ENCODE data around the gene DYNLT2B. TPM values are rescaled to one million over a fixed set of nuclear protein-coding genes. Genes with fewer than 3 reads are reported as not detected.
"Not testable (repeated sequence)": the region's sequence is repeated elsewhere in the genome, so short reads cannot be mapped to it uniquely, and the experiment has no call there.

DYNLT2B gene
- total RNA-seq (1 to 10 TPM; 4.8 to 6.8 TPM), total RNA-seq (0.53 to 0.93 reads per million in 2 donors)

GRCh38 chr3:196317687-196318467 lies at the start of gene DYNLT2B:
TSS of gene DYNLT2B (minus strand) at chr3:196318240. CDS start at chr3:196318152, 88 bp downstream.
- Mint-ChIP-seq H3K36me3 (ENCODE audit: low read depth) (no peaks in the 10 kb centered on the region), H3K4me3 (peak within 1 kb of the TSS; percentile 96), H3K27ac (peak within 1 kb of the TSS; percentile 94), H3K4me1 (peaks cover 7% of the 10 kb centered on the region), H3K27me3 (no peaks in the 10 kb centered on the region)
- peak; percentile 89 for ATAC-seq
- H3K9me3 ChIP-seq (ENCODE audit: control insufficient read depth, low read length, poor library complexity, severe bottlenecking): no peaks in the 10 kb centered on the region
- peak; percentile 83 to 86 (median 85) for DNase-seq

DNA sequence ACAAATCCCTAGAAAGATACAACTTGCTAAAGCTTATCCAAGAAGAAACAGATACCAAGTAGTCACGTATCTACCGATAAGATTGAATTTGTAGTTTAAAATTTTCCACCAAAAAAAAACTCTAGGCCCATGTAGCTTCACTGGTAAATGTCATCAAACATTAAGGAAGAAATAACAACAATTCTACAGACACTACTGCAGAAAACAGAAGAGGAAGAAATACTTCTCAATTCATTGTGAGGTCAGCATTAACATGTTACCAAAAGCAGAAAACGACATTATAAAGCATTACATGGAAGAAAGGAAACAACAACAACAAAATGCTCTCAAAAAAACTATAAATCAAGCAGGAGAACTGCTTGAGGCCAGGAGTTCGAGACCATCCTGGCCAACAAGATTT lies 47.7 kb upstream of the DYNLT2B start:
- no peaks in the 10 kb centered on the region for H3K9me3 ChIP-seq (ENCODE audit: control insufficient read depth, low read length, poor library complexity, severe bottlenecking)
- no peak for ATAC-seq
- Mint-ChIP-seq H3K27me3 (no peaks in the 10 kb centered on the region), H3K4me1 (peaks cover 9% of the 10 kb centered on the region), H3K27ac (no peak overlapping the region), H3K36me3 (ENCODE audit: low read depth) (peaks cover 16% of the 10 kb centered on the region), H3K4me3 (no peak overlapping the region)
- no peak for DNase-seq

GRCh38 chr3:196360586-196360985 lies 42.5 kb upstream of the DYNLT2B start:
- Mint-ChIP-seq H3K27me3 (no peaks in the 10 kb centered on the region), H3K4me1 (peaks cover 13% of the 10 kb centered on the region), H3K36me3 (ENCODE audit: low read depth) (peaks cover 26% of the 10 kb centered on the region), H3K27ac (peak overlapping the region; percentile 59), H3K4me3 (no peak overlapping the region)
- ATAC-seq: no peak
- DNase-seq: no peak
- no peaks in the 10 kb centered on the region for H3K9me3 ChIP-seq (ENCODE audit: control insufficient read depth, low read length, poor library complexity, severe bottlenecking)

DNA sequence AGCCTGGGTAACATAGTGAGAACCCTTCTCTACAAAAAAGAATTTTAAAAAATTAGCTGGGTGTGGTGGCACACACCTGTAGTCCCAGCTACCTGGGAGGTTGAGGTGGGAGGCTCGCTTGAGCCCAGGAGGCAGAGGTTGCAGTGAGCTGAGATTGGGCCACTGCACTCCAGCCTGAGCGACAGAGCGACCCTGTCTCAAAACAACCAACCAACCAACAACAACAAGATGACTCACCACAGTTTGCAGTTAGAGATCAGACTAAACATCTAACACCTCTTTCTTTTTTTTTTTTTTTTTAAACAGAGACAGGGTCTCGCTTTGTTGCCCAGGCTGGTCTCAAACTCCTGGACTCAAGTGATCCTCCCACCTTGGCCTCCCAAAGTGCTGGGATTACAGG lies 40.5 kb upstream of the DYNLT2B start:
- not testable (repeated sequence) for H3K27me3 Mint-ChIP-seq; DNase-seq; H3K9me3 ChIP-seq (ENCODE audit: control insufficient read depth, low read length, poor library complexity, severe bottlenecking); H3K4me3 Mint-ChIP-seq; ATAC-seq; H3K27ac Mint-ChIP-seq
- Mint-ChIP-seq H3K36me3 (ENCODE audit: low read depth) (peaks cover 31% of the 10 kb centered on the region), H3K4me1 (peaks cover 15% of the 10 kb centered on the region)

DNA sequence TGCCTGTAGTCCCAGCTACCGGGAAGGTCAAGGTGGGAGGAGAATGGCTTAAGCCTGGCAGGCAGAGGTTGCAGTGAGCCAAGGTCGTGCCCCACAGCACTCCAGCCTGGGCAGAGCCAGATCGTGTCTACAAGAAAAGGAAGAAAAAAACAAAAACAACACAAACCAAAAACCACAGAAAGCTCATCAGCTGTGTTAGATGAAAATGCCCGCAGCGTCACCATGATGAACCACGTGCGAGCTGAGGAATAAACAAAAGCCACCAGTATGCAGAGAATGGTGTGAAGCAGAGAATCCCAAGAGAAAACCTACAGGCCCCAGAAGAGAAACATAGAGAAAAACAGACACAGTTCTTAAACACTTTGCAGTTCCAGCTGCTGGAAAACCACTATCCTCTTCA lies 39.9 kb upstream of the DYNLT2B start:
- no peaks in the 10 kb centered on the region for H3K9me3 ChIP-seq (ENCODE audit: control insufficient read depth, low read length, poor library complexity, severe bottlenecking)
- ATAC-seq: peak; percentile 37
- peak overlapping the region; percentile 85 for H3K27ac Mint-ChIP-seq
- H3K27me3 Mint-ChIP-seq: no peaks in the 10 kb centered on the region
- H3K4me1 Mint-ChIP-seq: peaks cover 15% of the 10 kb centered on the region
- no peak for DNase-seq
- H3K36me3 Mint-ChIP-seq (ENCODE audit: low read depth): peaks cover 32% of the 10 kb centered on the region
- H3K4me3 Mint-ChIP-seq: no peak overlapping the region

DNA sequence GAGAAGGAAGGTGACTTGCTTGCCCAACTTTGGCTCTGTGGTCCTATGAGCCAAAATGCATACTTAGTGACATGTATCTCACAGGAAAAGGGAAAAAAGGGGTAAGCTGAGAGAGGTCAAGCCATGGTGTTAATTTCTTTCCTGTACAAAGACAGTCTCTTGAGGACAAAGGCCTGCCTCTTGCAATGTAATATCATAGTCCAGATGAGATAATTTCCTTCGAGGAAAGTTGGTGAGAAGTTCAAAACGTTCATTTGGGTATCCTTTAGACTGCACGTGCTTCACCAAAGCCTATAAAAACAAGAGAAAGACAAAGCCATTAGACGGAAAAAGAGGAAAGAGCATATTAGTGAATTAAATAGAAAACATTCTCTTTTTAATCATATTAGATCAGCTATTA lies 38.5 kb upstream of the DYNLT2B start:
- Mint-ChIP-seq H3K4me1 (peaks cover 15% of the 10 kb centered on the region), H3K27ac (peak overlapping the region; percentile 85), H3K36me3 (ENCODE audit: low read depth) (peaks cover 29% of the 10 kb centered on the region), H3K4me3 (no peak overlapping the region), H3K27me3 (no peaks in the 10 kb centered on the region)
- DNase-seq: no peak
- H3K9me3 ChIP-seq (ENCODE audit: control insufficient read depth, low read length, poor library complexity, severe bottlenecking): no peaks in the 10 kb centered on the region
- no peak for ATAC-seq

GRCh38 chr3:196355668-196356067 lies 37.6 kb upstream of the DYNLT2B start:
- no peak overlapping the region for H3K4me3 Mint-ChIP-seq
- H3K27ac Mint-ChIP-seq: no peak overlapping the region
- H3K4me1 Mint-ChIP-seq: peaks cover 15% of the 10 kb centered on the region
- no peaks in the 10 kb centered on the region for H3K9me3 ChIP-seq (ENCODE audit: control insufficient read depth, low read length, poor library complexity, severe bottlenecking)
- H3K36me3 Mint-ChIP-seq (ENCODE audit: low read depth): peaks cover 24% of the 10 kb centered on the region
- no peaks in the 10 kb centered on the region for H3K27me3 Mint-ChIP-seq
- DNase-seq (no peak), ATAC-seq (no peak)

DNA sequence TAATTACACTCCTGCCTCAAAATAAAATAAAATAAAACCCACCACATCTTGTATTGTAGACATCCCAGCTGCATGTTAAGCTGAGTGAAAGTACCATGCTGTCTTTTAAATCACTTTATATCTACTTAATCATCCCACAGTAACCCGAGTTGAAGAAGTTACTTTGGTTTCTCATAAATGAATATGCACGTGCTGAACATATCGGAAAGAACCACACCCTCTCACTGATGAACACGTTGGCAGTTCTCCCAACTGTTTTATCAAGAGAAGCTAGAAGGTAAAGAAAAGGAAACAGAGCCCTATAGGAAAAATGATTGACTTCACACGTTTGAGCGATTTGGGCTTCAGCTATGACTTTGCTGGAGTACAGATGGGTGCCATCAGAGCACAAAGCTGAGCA lies 36.1 kb upstream of the DYNLT2B start:
- Mint-ChIP-seq H3K27ac (no peak overlapping the region), H3K4me3 (no peak overlapping the region), H3K27me3 (no peaks in the 10 kb centered on the region), H3K36me3 (ENCODE audit: low read depth) (peaks cover 24% of the 10 kb centered on the region), H3K4me1 (peaks cover 10% of the 10 kb centered on the region)
- DNase-seq: no peak
- no peaks in the 10 kb centered on the region for H3K9me3 ChIP-seq (ENCODE audit: control insufficient read depth, low read length, poor library complexity, severe bottlenecking)
- no peak for ATAC-seq

DNA sequence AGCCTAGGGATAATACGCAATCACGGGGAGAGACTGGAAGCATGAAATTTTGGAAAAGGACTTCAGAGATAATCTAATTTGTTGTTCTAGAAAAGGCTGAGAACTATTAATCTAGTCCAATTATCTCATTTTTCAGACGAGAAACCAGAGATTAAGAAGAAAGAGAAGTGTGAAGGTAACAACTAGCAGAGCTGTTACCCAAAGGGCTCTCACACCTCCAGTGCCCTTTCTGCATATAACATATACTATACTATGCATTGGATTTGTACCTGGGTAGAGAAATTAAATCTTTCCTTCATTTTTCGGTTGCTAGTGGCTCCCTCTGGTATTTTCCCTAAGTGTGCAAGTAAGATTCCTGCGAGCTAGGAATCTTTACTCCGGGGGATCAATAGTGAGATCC lies 33.5 kb upstream of the DYNLT2B start:
- DNase-seq (no peak), ATAC-seq (no peak)
- H3K9me3 ChIP-seq (ENCODE audit: control insufficient read depth, low read length, poor library complexity, severe bottlenecking): no peaks in the 10 kb centered on the region
- Mint-ChIP-seq H3K27ac (no peak overlapping the region), H3K36me3 (ENCODE audit: low read depth) (peaks cover 16% of the 10 kb centered on the region), H3K4me3 (no peak overlapping the region), H3K4me1 (peaks cover 8% of the 10 kb centered on the region), H3K27me3 (no peaks in the 10 kb centered on the region)

- no peak overlapping the region for H3K4me3 Mint-ChIP-seq
- no peak overlapping the region for H3K27ac Mint-ChIP-seq
- no peak for ATAC-seq
Measured at GRCh38 chr3:196350067-196350466, 32.0 kb upstream of the DYNLT2B start.

GRCh38 chr3:196348698-196349097 lies 30.7 kb upstream of the DYNLT2B start:
- ATAC-seq: no peak
- Mint-ChIP-seq H3K4me3 (no peak overlapping the region), H3K4me1 (peaks cover 6% of the 10 kb centered on the region), H3K36me3 (ENCODE audit: low read depth) (peaks cover 3% of the 10 kb centered on the region), H3K27ac (no peak overlapping the region), H3K27me3 (no peaks in the 10 kb centered on the region)
- DNase-seq: no peak
- no peaks in the 10 kb centered on the region for H3K9me3 ChIP-seq (ENCODE audit: control insufficient read depth, low read length, poor library complexity, severe bottlenecking)

More at GRCh38 chr3:196350067-196350466, 32.0 kb upstream of the DYNLT2B start:
- no peaks in the 10 kb centered on the region for H3K9me3 ChIP-seq (ENCODE audit: control insufficient read depth, low read length, poor library complexity, severe bottlenecking)
- DNase-seq: no peak
- peaks cover 8% of the 10 kb centered on the region for H3K4me1 Mint-ChIP-seq
- H3K27me3 Mint-ChIP-seq: no peaks in the 10 kb centered on the region
- H3K36me3 Mint-ChIP-seq (ENCODE audit: low read depth): peaks cover 5% of the 10 kb centered on the region

- DNase-seq (no peak), ATAC-seq (no peak)
- Mint-ChIP-seq H3K4me3 (no peak overlapping the region), H3K27ac (no peak overlapping the region), H3K27me3 (no peaks in the 10 kb centered on the region), H3K36me3 (ENCODE audit: low read depth) (no peaks in the 10 kb centered on the region), H3K4me1 (peaks cover 5% of the 10 kb centered on the region)
- H3K9me3 ChIP-seq (ENCODE audit: control insufficient read depth, low read length, poor library complexity, severe bottlenecking): no peaks in the 10 kb centered on the region
Measured at GRCh38 chr3:196344663-196345062, 26.6 kb upstream of the DYNLT2B start.

DNA sequence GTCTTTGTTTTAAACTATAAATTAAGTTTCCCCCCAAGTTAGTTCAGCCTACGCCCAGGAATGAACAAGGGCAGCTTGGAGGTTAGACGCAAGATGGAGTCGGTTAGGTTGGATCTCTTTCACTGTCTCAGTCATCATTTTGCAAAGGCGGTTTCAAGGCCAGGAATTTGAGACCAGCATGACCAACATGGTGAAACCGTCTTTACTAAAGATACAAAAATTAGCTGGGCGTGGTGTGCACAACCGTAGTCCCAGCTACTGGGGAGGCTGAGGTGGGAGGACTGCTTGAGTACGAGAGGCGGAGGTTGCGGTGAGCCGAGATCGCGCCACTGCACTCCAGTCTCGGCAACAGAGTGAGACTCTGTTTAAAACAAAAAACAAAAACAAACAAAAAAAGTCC lies 25.9 kb upstream of the DYNLT2B start:
- not testable (repeated sequence) for H3K9me3 ChIP-seq (ENCODE audit: control insufficient read depth, low read length, poor library complexity, severe bottlenecking); H3K4me3 Mint-ChIP-seq; H3K4me1 Mint-ChIP-seq; H3K27me3 Mint-ChIP-seq; ATAC-seq; H3K27ac Mint-ChIP-seq; H3K36me3 Mint-ChIP-seq (ENCODE audit: low read depth); DNase-seq

GRCh38 chr3:196341137-196341536 lies 23.1 kb upstream of the DYNLT2B start:
- H3K4me1 Mint-ChIP-seq: no peaks in the 10 kb centered on the region
- no peaks in the 10 kb centered on the region for H3K36me3 Mint-ChIP-seq (ENCODE audit: low read depth)
- DNase-seq (no peak), ATAC-seq (no peak)
- no peaks in the 10 kb centered on the region for H3K9me3 ChIP-seq (ENCODE audit: control insufficient read depth, low read length, poor library complexity, severe bottlenecking)
- no peak overlapping the region for H3K27ac Mint-ChIP-seq
- H3K4me3 Mint-ChIP-seq: no peak overlapping the region
- no peaks in the 10 kb centered on the region for H3K27me3 Mint-ChIP-seq
